ENCODE results near the gene PCDHGC4.

PCDHGC4 gene

DNA sequence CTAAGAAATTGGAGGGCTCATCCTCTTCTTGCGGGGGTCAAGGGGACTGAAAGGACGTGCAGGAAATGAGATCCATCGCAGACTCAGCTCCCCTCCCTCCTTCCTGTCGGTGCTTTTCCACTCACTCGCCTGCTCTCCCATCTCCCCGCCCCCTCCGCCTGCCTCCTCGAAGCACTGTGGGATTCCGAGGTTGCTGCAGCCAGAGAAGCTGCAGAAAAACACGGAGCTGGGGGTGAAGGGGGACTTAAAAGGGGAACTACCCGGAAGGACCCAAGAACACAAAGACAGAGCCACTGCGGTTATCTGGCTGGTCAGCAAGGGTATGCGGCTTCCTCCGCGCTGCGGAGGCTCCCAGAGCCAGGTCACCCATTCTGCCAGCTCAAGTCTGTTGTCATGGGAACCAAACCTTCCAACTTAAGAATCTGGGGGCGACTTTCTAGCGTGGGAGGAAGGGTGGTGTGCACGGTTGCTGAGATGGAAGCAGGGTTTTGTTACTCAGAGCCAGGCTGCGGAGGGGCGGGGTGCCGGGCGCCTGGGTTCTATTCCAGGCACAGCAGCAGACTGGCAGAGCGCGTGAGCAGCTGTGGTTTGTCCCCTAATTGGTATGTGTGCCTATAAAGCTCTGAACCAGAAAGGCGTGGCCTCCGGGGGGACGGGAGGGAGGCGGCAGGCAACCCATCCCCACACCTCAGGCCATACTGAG lies 28.9 kb downstream of the PCDHGC4 start:
- no peak for DNase-seq

DNA sequence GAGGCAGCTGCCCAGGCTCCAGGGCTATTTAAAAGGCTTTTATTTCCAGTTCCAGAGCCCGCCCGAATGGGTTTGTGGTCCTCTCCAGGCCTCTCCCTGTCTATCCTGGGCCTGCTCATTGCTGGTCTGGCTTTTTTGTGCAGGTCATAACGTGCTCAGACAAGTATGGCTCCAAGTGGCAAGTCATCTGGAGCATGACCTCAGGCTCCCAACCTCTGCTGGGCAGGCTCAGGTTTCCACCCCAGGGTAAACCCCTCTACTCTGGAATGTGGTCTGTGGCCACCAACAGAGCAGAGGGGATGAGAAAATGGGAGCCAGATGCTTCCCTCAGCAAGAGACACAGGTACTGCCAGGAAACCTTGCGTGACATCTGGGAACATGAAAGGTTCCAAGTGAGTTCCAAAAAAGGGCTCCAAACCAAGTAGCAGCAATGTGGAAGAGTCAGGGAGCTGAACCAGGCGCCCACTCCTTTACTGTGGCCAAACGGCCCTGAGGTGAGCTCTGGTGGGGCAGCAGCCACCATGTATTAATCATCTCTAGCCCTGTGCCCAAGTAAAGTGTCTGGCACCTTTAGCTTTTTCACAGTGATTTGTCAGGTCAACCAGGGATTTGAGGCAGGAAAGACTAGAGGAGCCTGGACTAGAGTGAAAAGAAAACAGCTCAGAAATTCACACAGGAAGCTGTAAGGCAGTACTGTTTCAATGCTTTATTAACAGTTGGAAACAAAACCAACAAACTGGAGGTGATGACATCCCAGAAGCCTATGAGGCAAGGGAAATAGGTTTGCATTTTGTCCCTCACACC lies 29.7 kb downstream of the PCDHGC4 start:
- no peak for DNase-seq

DNA sequence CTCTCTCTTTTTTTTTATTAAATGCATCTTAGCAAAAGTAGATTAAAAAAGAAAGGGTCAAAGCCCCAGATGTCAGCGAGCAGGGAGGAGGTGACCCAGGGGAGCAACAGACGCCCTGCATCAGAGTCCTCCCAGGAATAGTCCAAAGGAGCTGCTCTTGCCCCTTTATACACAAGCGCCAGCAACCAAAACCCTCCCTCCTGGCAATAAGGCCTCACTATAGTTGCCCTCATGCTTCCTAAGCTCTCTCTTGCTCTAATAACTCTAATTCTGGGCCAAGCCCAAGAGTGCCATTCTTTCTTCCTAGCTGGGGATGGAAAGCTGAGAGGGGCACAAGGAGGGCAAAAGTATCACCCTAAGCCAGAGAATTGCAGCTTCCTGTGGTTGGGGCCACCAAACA lies 30.3 kb downstream of the PCDHGC4 start:
- no peak for DNase-seq

DNA sequence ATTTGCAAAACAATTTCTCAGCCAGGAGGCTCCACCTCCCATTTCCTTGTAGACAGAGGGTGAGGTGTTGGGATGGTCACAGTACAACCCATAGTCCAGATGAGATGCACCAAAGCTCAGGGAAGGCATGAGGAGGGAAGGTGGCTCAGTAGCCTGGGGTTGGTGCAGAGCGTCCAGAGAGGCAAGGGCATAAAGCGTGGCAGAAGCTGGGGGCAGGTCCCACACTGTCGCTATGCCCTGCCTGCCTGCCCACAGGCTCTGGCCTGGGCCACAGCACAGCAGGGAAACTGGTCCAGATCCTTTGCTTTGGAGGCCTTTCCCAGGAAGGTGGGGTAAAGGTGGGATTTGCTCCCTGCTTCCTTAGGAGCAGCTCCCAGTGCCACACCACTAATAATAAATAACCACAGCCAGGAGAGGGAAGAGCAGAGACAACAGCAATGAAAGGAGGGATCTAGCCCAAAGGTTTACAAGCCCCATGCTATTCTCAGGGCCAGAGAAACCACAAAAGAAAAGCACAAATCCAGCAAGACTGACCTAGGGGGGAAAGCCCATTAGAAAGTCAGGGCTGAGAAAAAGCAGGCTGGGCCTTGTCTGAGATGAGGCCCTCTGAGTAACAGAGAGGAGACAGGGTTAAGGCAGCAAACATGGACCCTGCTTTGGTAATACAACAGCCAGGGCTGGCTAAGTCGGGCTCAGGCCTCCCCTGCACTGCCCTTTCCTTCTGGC lies 31.3 kb downstream of the PCDHGC4 start:
- no peak for DNase-seq

DNA sequence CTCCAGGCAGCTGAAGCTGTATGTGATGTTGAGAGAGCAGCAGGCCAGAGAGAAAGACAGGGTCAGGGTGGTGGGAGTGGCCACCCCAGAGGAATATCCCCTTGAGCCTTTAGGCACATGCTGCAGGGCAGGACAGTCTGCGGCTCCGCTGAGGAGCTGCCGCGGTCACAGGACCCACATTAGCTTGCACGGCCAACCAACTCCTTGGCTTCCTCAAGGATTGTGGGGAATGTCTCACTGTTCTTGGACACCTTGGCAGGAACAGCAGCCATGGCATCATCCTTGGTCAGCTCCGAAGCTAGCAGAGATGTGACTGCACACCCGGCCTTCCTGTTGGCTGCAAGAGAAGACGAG lies 31.8 kb downstream of the PCDHGC4 start:
- DNase-seq = no peak

DNA sequence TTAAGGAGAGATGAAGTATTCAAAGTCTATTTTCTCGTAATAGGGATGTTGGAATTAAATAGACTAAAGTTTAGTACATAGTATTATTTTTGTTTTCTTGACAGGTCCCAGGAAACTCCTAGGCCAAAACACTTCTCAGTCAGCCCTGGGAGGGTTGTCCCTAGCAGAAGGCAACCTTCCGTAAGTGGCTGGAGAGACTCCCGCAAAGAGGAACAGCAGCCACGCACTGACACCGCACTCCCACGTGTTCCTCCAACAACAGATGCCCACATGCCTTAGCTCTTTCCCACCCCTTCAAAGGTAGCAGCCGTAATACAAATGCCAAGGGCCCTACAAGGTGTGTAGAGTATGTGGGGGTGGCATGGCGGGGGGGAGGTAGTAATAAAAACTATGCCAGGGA lies 32.5 kb downstream of the PCDHGC4 start:
- DNase-seq = no peak

DNA sequence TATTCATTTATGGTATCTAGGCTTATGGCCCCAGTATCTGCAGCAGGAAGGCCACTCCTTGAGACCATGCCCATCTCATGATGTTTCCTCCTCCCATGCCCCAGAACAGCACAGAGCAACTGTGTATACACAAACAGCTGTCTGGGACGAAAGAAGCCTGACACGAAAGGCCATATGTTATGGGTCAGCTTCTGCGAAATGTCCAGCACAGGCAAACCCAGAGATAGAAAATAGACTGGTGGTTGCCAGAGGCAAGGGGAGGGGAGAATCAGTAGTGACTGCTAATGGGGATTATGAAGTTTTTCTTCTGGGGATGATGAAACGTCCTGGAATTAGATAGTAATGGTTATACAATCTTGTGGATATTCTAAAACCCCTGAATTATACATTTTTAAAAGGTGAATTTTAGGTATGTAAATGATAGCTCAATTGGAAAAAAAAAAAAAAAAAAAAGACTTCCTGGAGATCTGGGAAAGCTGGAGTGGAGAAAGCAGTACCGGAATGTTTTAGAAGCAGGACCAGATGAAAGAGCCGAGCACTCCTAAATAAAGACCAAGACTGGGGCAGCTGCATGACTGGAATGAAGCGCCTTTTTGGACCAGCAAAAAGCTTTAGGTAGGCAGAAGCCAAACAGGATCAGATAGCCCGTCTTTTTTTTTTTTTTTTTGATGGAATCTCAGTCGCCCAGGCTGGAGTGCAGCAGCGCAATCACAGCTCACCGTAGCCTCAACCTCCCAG lies 33.2 kb downstream of the PCDHGC4 start:
- no peak for DNase-seq

DNA sequence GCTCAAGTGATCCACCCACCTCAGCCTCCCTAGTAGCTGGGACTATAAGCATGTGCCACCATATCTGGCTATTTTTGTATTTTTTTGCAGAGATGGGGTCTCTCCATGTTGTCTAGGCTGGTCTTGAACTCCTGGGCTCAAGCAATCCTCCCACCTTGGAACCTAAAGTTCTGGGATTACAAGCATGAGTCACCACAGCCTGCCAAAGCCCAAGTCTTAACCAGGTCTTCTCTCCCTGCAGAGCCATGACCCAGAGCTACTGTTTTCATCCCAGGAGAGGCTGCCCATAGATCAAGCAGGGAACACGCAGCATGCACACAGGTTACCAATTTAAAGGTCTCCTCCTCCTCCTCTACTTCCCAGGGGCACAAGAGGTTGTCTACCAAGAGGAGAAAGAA lies 33.8 kb downstream of the PCDHGC4 start:
- DNase-seq = no peak

DNA sequence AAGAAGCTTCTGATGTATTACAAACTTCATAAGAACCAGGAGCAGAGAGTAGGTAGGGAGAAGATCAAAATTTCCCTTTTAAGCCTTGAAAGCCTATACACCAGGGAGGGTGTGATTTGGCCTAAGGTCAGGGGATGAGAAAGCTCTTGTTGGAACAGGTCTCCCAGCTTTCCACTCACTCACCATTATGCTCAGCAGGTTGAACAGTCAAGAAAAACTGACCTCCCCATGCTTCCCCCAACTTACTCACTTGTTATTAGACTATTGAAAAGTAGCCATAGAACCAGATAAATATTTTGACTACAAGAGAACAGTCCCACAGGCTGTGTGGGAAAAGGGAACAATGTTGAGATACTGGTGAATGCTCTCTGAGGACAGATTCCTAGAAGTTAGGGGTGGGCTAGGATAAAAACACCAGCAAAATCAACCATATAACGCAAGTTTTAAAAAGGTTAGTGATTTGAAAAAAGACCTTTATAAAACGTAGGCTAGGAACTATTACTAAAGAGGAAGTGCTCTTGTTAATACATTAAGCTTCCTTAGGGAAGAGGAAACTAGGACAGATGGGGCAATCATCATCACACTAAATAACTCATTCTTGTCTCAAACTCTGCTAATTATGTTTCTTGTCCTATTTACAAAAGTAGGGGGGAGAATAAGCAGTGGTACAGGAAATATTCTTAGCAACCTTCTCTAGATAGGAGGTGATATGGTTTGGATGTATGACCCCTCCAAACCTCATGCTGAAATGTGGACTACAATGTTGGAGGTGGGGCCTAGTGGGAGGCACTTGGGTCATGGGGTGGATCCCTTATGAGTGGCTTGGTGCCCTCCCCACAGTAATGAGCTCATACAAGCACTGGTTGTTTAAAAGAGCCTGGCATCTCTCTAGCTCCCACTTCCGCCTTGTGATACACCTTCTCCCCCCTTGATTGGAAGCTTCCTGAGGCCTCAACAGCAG lies 35.1 kb downstream of the PCDHGC4 start:
- no peak for DNase-seq

DNA sequence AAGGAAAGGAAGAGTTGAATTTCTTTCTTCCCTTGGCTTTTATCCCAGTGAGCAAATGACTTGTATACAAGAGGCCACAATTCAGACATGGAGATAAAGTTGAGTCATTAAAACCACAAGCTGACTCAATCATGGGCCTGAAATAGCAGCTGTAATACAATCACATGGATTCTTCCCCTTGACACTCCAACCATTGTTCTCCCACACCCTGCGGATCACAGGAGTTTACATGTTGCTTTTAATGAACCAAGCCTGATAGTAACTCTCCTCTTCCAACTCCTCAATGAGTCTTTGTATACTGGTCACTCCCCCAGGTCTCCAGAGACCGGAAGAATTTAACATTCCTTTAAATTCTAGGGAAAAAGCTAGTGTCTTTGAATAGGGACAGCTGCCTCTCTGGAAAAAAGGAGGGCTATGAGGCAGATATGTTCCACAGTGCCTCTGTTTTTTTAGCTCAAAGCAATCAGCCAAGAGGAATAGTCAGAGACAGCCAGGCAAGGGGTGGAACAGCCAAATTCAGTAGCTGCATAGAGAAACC lies 36.5 kb downstream of the PCDHGC4 start:
- no peak for DNase-seq

DNA sequence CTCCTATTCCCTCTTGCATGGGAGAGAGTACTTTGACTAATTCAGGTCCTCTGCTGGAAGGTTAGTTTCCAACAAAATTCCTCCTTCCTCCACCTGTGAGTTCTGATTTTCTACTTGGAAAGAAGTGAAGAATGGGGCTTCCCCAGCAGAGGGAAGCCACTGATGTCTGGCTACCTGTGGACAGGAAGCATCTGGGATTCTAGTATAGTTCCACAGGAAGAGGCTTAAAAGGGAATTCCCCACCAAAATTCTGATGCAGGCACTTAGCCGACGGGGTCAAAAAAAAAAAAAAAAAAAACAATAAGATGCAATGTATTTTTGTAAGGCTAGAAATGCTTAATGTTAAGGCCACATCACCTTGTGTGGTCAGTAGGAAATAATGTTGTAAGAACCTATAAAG lies 37.5 kb downstream of the PCDHGC4 start:
- no peak for DNase-seq

DNA sequence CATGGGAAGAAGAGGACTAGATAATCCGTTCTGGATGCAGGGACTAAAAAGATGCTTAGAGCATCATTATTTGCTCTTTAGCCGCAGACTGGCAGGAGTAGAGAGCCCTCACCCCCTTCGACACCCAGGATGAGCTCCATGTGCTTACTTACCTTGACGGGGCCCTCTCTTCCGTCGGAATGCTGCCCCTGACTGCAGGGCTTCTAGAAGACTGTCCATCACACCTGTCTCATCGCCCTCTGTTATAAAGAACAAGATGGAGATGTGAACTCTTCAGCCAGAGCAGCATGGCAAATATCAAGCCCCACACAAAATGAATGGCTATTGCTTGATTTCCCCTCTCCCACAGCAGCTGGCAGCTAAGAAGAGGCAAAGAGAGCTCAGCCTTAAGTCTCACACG lies 39.2 kb downstream of the PCDHGC4 start:
- DNase-seq = no peak

DNA sequence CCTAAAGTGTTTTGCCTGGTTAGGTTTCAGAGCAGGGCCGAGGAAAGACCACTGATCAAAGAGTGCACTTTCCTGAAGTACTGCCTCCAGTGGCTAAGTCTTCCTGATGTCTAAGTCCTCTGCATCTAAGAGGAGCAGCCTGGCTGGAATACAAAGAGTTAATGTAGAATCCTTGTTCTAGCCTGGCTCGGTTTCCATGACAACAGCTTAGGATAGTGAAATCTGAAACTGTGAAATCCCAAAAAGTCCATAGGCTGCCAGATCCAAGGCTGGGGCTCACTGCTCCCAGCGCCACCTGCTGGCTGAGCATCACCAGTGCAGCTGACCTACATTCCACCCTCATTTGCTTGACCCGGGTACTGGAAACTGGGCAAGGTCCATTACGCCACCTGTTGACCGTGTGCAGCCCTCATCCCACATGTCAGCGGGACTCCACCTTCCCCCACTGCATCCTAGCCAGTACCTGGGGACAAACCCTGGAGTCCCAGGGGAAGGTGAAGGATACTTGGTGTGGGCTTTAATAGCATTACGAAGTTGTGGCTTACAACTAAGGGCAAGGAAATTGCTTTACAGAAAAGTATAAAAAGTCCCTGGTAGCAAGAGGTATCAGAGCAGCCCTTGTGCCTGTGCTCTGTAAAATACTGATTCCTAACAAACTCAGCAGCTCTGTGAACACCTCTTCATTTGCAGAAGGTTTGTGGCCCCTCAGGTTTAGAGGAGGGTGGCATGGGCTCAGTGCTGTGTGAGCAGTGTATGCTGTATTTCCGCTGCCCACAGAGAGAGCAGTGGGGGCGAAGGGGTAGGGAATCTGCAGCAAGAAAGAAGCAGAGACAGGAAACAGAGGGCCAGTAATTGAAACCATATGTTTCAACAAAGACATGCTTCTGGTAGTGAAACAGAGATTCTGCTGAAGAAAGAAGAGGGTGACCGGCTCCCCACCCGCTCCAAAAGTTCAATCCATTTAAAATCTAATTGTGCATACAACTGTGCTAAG lies 40.1 kb downstream of the PCDHGC4 start:
- peak; percentile 21 for DNase-seq

DNA sequence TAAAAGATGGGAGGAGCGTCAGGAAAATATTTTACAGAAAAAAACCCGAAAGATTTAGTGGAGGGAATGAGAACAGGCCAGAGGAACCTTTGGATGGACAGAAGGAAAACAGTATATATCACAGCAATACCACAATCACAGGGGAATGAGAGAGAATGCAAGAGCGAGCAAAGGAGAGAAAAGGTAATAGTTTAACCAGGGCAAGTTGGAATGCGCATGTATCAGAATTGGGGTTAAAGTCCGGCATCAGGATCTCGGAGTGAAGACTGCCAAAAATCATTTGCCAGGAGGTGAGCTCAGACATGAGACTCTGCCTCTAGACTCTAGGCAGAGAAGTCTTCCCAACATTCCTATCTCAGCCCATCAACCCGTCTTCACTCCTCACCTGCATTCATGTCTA lies 40.8 kb downstream of the PCDHGC4 start:
- DNase-seq = no peak

DNA sequence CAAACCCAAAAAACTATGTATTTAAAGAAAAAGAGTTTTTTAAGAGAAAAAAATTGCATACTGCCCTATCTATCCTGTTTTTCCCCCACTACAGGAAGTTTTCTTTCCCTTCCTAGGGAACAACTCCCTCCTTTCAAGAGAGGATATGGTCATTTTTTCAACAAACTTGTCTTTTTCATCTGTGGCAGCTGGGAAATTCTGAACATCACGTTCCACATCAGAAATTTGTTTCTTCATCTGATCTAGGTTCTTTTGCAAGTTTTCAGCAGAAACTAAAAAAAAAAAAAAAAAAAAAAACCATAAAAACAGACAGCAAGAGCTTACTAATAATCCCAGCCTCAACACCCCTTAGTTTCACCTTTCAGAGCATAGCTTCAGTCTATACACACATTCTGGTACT lies 42.6 kb downstream of the PCDHGC4 start:
- DNase-seq = no peak

DNA sequence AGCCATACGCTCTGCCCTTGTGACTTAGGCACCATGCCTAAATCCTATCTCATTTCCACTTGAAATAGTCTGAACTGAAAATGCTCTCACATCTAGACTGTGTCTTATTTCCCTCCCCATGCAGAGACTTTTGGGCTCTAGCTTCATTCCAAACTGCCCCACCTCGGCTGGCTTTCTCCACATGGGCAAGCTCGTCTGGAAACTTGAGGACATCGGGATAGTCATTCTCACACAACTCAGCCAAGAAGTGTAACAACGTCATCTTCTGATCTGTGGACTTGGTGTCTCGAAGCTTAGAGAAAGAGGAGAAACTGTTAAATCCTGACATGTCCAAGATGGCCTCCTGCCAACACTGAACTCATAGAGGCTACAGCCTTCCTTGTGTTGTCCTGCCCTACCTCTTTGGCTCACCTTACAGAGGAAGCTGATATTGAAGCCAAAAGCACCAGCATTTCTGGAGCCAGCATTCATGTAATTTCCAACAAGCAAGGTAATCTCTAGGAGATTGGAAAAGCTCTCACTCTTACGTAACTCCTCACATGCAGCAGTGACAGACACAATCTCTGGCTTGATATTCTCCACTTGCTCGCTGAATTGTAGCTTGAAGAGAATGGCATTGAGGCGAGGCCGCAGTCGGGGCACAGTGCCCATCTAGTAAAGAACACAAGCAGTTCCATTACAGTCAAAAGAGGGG lies 43.6 kb downstream of the PCDHGC4 start:
- DNase-seq = no peak

DNA sequence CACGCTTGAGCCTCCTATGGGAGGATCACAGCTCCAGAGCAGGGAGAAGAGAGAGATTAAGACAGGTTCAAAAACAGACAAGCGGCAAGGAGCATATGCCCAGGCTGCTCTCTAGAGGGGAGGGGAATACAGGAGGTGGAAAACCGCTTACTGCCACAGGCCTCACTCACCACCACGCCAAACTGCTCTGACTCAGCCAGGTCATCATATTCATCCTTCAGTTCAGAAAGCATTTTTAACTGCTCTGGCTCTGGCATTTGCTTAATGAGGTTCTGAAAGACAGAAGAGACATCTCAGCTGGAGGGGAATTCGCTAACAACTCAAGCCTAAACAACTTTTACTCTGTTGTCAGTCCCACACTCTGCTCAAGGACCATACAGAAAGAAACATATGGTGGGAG lies 44.2 kb downstream of the PCDHGC4 start:
- DNase-seq = no peak

DNA sequence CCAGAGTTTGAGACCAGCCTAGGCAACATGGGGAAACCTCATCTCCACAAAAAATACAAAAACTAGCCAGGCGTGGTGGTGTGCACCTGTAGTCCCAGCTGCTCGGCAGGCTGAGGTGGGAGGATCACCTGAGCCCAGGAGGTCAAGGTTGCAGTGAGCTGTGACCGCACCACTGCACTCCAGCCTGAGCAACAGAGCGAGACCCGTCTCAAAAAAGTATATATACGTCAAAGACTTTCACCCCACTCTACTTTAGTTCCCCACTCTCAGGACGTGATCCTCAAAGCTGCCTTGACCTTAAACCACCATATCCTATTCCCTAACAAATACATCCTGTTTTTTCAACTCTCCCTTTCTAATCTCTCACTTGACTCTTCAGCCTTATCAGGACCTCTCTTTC lies 45.0 kb downstream of the PCDHGC4 start:
- DNase-seq = no peak

DNA sequence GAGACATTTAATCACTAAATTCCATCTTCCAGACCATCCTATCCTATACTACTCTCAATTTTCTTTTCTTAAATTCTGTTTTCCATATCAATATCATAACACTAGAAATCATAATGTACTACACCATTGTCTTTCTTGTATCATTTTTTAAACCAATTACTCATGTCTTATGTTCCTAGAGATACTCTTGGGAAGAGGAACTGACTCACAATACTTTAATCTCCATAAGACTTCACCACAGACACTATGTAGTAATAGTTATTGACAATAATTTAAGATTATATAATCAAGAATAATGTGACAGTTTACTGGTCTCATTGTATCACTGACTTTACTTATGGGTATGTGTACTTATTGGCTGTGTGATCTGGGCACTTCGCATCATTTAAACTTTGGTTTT lies 47.9 kb downstream of the PCDHGC4 start:
- DNase-seq = no peak

DNA sequence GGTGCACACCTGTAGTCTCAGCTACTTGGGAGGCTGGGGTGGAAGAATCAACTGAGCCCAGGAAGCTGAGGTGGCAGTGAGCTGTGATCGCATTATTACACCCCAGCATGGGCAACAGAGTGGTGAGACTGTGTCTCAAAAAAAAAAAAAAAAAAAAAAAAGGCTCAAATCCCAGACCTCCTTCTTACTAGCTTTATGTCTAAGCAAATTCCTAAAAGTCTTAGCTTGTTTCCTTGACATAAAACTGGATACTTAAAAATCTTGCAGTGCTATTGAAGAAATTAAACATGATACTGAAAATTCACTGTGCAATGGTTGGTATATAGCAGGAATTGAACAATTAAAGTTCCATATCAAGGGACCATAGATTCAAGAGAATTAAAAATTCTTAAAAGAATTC lies 49.1 kb downstream of the PCDHGC4 start:
- DNase-seq = no peak

Data from NK-92 treated with Interleukin-12 subunit alpha and Interleukin-12 subunit beta, amount 100 ng/mL, for 24 hours (cell line).